NCI-H2171 treated with DMSO at 0.1 percent for 48 hours (cell line): ENCODE results near the gene CCDC91.
A peak's percentile ranks its signal among the peaks of the same experiment; 100 is the strongest.
"Not testable (repeated sequence)": the region's sequence is repeated elsewhere in the genome, so short reads cannot be mapped to it uniquely, and the experiment has no call there.

Experiments
- DNase-seq: peaks from one replicate; lab custom pipeline; 2025; lab: John Stamatoyannopoulos, UW

Gene CCDC91

GRCh38 chr12:28290262-28290661, 100.0 kb downstream of the CCDC91 start:
- DNase-seq, result no peak

- DNase-seq, result no peak
These were observed 102.4 kb downstream of the CCDC91 start for GRCh38 chr12:28292699-28293098.

- DNase-seq, result no peak
These were observed 104.0 kb downstream of the CCDC91 start for GRCh38 chr12:28294300-28294699.

- DNase-seq, result no peak
These were observed 106.0 kb downstream of the CCDC91 start for GRCh38 chr12:28296287-28296686.

- DNase-seq, result no peak
These were observed 112.9 kb downstream of the CCDC91 start for GRCh38 chr12:28303192-28303591.

GRCh38 chr12:28306535-28306934, 116.3 kb downstream of the CCDC91 start:
- no peak for DNase-seq

GRCh38 chr12:28308891-28309290, 118.6 kb downstream of the CCDC91 start:
- DNase-seq, result no peak

DNA sequence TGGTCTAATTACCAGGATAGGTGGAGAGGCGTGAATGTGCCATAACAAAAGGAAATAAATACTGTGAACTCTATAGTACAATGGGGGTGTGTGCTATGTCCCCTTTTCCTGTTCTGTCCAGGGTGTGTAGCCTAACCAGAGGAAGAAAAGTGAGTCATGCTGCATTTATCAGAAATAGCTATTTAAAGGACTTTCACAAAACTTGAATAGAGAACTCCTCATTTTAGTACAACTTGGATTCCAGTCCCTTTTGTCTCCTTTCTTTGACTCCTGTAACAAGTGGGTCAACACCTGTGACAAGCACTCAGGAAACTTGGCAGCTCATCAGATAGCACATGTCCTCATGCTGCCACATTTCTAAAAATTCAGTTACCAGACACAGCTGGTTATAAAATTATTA, 123.4 kb downstream of the CCDC91 start:
- DNase-seq, result peak; percentile 71

GRCh38 chr12:28316049-28316448, 125.8 kb downstream of the CCDC91 start:
- no peak for DNase-seq

DNA sequence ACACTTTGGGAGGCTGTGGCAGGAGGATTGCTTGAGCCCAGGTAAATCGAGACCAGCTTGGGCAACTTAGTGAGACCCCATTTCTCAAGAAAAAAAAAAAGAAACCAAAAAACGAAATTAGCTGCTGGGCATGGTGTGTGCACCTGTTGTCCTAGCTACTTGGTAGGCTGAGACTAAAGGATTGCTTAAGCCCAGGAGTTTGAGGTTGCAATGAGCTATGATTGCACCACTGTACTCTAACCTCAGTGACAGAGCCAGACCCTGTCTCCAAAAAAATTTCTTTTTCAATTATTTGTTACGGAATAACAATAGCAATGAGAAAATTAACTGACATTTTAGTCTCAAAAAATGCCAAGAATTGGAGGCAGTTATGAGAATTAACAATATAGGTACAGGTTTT, 128.0 kb downstream of the CCDC91 start:
- DNase-seq, result no peak

GRCh38 chr12:28320353-28320752, 130.1 kb downstream of the CCDC91 start:
- no peak for DNase-seq

DNA sequence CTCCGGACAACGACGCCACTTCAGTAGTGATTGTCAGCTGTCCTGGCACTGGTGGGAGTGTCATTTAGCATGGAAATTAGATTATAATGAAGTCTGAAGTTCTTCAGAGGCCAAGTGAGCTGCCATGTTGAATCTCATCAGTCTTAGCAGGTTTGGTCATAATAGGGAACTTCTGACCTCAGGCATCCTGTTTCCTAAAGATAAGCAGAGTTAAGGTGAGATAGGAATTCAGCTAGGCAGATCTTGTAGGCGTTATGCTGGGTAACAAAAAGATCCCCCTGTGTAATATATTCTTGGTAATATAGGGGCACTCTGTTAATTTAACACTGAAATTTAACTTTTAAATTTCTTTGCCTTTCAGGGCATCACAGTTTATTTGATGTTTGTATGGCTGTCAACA, 137.5 kb downstream of the CCDC91 start:
- no peak for DNase-seq

- DNase-seq, result no peak
These were observed 138.7 kb downstream of the CCDC91 start for GRCh38 chr12:28328967-28329366.

- not testable (repeated sequence) for DNase-seq
These were observed 139.5 kb downstream of the CCDC91 start for GRCh38 chr12:28329727-28330126.

DNA sequence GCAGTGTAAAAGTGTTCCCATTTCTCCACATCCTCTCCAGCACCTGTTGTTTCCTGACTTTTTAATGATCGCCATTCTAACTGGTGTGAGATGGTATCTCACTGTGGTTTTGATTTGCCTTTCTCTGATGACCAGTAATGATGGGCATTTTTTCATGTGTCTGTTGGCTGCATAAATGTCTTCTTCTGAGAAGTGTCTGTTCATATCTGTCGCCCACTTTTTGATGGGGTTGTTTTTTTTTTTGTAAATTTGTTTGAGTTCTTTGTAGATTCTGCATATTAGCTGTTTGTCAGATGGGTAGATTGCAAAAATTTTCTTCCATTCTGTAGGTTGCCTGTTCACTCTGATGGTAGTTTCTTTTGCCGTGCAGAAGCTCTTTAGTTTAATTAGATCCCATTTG, 140.0 kb downstream of the CCDC91 start:
- not testable (repeated sequence) for DNase-seq

DNA sequence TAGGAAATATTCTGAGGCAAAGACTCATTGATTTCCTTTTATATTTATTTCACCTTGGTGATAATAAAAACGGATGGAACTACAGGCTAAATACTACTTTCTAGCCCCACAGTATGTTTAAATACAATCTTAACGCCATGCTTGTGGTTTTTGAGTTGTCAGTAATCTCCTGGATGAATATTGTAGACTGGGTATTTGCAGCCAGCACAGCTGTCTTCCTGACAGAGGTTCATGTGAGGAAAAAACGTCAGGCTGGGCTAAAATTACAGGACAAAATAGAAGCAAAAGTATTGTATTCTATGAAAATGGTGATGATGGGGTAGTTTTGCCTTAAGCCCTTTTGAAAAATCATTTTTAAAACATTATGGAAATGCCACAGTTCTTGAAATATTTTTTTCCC, 140.9 kb downstream of the CCDC91 start:
- DNase-seq, result peak; percentile 46

- DNase-seq, result peak; percentile 86
These were observed 150.2 kb downstream of the CCDC91 start for GRCh38 chr12:28340261-28341045.

DNA sequence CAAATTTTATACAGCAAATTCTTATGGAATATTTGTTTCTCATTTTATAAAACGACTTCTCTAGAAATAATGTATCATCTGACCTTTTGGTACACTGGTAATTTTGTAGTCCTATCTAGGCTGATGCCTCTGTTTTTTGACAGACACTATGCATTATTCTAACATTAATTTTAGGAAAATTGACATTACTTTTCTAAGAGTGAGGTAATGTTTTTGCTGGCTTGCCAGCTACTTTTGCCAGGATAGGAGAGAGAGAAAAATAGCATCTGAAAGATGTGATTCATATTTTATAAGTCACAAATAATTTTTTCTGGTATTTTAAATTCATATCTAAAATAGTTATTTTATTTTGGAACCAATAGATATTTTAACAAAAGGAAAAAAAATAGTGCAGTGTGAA, 153.5 kb downstream of the CCDC91 start:
- DNase-seq, result no peak

DNA sequence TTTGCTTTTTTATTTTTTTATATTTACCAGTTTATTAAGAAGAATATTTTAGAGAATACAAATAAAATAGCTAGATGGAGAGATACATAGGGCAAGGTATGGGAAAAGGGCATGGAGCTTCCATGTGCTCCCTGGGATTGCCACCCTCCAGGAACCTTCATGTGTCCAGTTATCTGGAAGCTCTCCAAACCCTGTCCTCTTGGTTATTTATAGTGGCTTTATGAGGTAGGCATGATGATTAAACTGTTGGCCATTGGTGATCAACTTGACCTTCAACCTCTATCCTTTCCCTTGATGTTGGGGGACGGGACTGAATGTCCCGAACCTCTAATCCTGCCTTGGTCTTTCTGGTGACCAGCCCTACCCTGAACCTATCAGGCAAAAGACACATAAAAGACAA, 156.3 kb downstream of the CCDC91 start:
- DNase-seq, result no peak

DNA sequence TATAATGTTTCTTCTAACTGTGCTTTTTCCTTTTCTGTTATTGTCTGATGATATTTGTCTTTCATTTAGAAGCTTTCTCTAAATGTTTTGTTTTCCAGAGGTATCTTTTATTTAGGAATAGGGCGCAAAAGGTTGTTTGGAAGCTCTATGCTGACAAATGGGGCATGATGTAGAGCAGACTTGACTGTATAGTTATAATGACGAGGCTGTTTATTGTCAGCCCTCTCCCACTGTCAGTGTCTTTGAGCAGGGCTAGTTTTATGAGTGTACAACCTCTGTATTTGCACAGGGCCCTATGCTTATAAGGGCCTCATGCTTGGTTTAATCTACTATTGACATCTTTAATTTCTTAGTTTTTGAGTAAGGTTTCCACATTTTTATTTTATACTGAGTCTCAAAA, 158.9 kb downstream of the CCDC91 start:
- DNase-seq, result no peak

GRCh38 chr12:28350502-28350901, 160.2 kb downstream of the CCDC91 start:
- DNase-seq, result no peak

- DNase-seq, result no peak
These were observed 161.2 kb downstream of the CCDC91 start for GRCh38 chr12:28351414-28351813.

- DNase-seq, result peak; percentile 41
These were observed 164.9 kb downstream of the CCDC91 start for GRCh38 chr12:28355161-28355560.

- no peak for DNase-seq
These were observed 170.0 kb downstream of the CCDC91 start for GRCh38 chr12:28360253-28360652.
